WTC11 (cell line): ENCODE measurements around the gene MAN1B1.

Experiments
- ATF1 ChIP-seq: sonication (generic); formaldehyde crosslinking; IDR thresholded peaks from 2 replicates; pipeline ENCODE4 v1.8.1; 2023; ENCODE audit warnings: mild to moderate bottlenecking, moderate library complexity, missing genetic modification reagents
- ESRRA ChIP-seq: sonication (generic); formaldehyde crosslinking; IDR thresholded peaks from 2 replicates; pipeline ENCODE4 v1.8.1; 2022; ENCODE audit warnings: mild to moderate bottlenecking, missing genetic modification reagents, borderline replicate concordance
- NFYB ChIP-seq: sonication (generic); formaldehyde crosslinking; conservative IDR thresholded peaks from 2 replicates; pipeline ENCODE4 v1.8.0; 2022; ENCODE audit warnings: low read depth, missing genetic modification reagents
- TEAD4 ChIP-seq: sonication (generic); formaldehyde crosslinking; IDR thresholded peaks from 2 replicates; pipeline ENCODE4 v1.8.0; 2022; ENCODE audit warnings: mild to moderate bottlenecking, missing genetic modification reagents
- ZNF263 ChIP-seq: sonication (generic); formaldehyde crosslinking; IDR thresholded peaks from 2 replicates; pipeline ENCODE4 v1.8.1; 2022; ENCODE audit warnings: low read depth, mild to moderate bottlenecking, moderate library complexity, missing genetic modification reagents
- TF ChIP-seq, protein P1 (sequence below): sonication (generic); formaldehyde crosslinking; IDR thresholded peaks from 2 replicates; pipeline ENCODE4 v1.8.1; 2023; ENCODE audit warnings: mild to moderate bottlenecking, missing genetic modification reagents, moderate library complexity
- TF ChIP-seq, protein P2 (sequence below): fragments of 200-600 bp; IDR thresholded peaks from 2 replicates; pipeline ENCODE4 v1.8.0; 2022; ENCODE audit warnings: antibody characterized with exemption
- TF ChIP-seq, protein P3 (sequence below): sonication (generic); formaldehyde crosslinking; IDR thresholded peaks from 2 replicates; pipeline ENCODE4 v1.8.0; 2022; ENCODE audit warnings: mild to moderate bottlenecking, missing genetic modification reagents
- TF ChIP-seq, protein P4 (sequence below): sonication (generic); formaldehyde crosslinking; conservative IDR thresholded peaks from 2 replicates; pipeline ENCODE4 v1.8.1; 2023; ENCODE audit warnings: mild to moderate bottlenecking, low read depth, missing genetic modification reagents, moderate library complexity

DNA sequence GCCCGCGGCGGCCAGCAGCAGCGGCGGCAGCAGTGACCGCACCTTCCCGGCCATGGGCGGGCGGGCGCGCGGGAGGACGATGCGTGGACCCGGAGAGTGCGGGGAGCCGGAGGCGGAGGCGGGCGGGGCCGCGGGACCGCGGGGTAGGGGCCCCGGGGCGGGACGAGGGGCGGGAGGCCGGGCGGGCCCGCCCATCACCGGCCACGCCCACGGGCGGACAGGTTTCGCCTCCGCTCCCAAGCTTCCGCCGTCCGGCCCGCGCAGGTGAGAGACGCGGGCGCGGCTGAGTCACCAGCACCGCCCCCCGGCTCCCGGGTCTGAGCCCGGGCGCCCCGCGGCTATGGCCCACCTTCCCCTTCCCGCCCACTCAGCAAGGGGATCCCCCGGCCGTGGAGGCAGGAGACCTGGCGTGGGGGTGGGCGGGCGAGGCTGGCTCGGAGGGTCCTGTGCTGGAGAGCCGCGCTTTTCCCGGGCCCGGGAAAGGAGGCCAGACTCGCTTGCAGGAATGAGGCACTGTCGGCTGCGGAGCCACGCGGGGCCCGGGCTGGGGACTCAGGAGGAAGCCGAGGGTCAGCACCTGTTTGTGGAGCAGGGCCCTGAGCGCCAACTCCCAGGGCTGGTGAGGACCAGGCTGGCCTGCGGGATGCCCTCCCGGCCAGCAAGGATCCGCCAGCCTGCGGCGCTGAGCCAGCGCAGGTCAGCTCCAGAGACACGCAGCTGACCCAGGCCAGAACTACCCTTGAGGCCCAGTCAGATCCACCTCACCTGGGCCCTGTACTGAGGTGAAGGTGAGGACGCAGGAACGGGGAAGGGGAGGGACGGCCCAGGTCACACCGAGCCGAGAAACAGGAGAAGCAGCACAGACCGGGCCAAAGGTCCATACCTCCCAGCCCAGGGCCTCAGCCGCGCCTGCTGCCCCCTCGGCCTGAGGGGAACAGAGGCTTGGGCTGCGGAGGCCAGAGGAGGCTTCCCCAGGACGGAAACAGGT is 32.5 kb upstream of the MAN1B1 start, which contains the start of gene ENTPD2:
- TF ChIP-seq, protein P1, sequence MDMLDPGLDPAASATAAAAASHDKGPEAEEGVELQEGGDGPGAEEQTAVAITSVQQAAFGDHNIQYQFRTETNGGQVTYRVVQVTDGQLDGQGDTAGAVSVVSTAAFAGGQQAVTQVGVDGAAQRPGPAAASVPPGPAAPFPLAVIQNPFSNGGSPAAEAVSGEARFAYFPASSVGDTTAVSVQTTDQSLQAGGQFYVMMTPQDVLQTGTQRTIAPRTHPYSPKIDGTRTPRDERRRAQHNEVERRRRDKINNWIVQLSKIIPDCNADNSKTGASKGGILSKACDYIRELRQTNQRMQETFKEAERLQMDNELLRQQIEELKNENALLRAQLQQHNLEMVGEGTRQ (CRISPR knock-in tag), result no peak
- TF ChIP-seq, protein P2, sequence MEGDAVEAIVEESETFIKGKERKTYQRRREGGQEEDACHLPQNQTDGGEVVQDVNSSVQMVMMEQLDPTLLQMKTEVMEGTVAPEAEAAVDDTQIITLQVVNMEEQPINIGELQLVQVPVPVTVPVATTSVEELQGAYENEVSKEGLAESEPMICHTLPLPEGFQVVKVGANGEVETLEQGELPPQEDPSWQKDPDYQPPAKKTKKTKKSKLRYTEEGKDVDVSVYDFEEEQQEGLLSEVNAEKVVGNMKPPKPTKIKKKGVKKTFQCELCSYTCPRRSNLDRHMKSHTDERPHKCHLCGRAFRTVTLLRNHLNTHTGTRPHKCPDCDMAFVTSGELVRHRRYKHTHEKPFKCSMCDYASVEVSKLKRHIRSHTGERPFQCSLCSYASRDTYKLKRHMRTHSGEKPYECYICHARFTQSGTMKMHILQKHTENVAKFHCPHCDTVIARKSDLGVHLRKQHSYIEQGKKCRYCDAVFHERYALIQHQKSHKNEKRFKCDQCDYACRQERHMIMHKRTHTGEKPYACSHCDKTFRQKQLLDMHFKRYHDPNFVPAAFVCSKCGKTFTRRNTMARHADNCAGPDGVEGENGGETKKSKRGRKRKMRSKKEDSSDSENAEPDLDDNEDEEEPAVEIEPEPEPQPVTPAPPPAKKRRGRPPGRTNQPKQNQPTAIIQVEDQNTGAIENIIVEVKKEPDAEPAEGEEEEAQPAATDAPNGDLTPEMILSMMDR, result no peak
- TF ChIP-seq ZNF263 (CRISPR knock-in tag), result no peak
- no peak for TF ChIP-seq NFYB (CRISPR knock-in tag)
- TF ChIP-seq ESRRA (CRISPR knock-in tag), result no peak
- no peak for TF ChIP-seq ATF1 (CRISPR knock-in tag)
- TF ChIP-seq, protein P3, sequence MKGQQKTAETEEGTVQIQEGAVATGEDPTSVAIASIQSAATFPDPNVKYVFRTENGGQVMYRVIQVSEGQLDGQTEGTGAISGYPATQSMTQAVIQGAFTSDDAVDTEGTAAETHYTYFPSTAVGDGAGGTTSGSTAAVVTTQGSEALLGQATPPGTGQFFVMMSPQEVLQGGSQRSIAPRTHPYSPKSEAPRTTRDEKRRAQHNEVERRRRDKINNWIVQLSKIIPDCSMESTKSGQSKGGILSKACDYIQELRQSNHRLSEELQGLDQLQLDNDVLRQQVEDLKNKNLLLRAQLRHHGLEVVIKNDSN (CRISPR knock-in tag), result no peak
- TF ChIP-seq TEAD4 (CRISPR knock-in tag), result no peak
- TF ChIP-seq, protein P4, sequence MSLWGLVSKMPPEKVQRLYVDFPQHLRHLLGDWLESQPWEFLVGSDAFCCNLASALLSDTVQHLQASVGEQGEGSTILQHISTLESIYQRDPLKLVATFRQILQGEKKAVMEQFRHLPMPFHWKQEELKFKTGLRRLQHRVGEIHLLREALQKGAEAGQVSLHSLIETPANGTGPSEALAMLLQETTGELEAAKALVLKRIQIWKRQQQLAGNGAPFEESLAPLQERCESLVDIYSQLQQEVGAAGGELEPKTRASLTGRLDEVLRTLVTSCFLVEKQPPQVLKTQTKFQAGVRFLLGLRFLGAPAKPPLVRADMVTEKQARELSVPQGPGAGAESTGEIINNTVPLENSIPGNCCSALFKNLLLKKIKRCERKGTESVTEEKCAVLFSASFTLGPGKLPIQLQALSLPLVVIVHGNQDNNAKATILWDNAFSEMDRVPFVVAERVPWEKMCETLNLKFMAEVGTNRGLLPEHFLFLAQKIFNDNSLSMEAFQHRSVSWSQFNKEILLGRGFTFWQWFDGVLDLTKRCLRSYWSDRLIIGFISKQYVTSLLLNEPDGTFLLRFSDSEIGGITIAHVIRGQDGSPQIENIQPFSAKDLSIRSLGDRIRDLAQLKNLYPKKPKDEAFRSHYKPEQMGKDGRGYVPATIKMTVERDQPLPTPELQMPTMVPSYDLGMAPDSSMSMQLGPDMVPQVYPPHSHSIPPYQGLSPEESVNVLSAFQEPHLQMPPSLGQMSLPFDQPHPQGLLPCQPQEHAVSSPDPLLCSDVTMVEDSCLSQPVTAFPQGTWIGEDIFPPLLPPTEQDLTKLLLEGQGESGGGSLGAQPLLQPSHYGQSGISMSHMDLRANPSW (CRISPR knock-in tag), result no peak
